Pancreas (tissue), 10 donors: ENCODE results near the gene WDR49. TPM values are rescaled to one million over a fixed set of nuclear protein-coding genes. Genes with fewer than 3 reads are reported as not detected.

ENCODE experiments used
- ATAC-seq, 4 donors: fragments of 200-7000 bp; cut with Tn5 transposase; one replicate each; pipeline versions ENCODE4 v1.8.0 to v1.9.1; 2020; ENCODE audit warnings: mild to moderate bottlenecking in 4 of 4, moderate library complexity in 4 of 4
- DNase-seq, 6 donors: peaks; one replicate each; pipeline ENCODE4 v3.0.0-alpha.2; 2020
- FAIRE-seq: peaks from 2 replicates; lab custom pipeline; 2012; peaks lifted over from hg19 to GRCh38; lab: Jason Lieb, UNC
- H3K27ac ChIP-seq, 4 donors: fragments of 200-600 bp; sonication (generic); 1 replicate in 3 of 4; 2 replicates in 1 of 4; pipeline versions ENCODE4 v1.5.0 to v1.8.0; 2020
- H3K27me3 ChIP-seq, 4 donors: fragments of 200-600 bp; one replicate each; pipeline ENCODE4 v1.8.0; 2021
- H3K36me3 ChIP-seq, 3 donors: fragments of 200-600 bp; sonication (generic) in 1 of 3; one replicate each; pipeline versions ENCODE4 v1.5.0 to v1.8.0; 2020 to 2021
- H3K4me1 ChIP-seq, 3 donors: fragments of 200-600 bp; one replicate each; pipeline ENCODE4 v1.8.0; 2021
- H3K4me3 ChIP-seq, 4 donors: fragments of 200-600 bp; sonication (generic) in 2 of 4; one replicate each; pipeline versions ENCODE4 v1.5.0 to v1.8.0; 2020 to 2021
- H3K9me3 ChIP-seq, 4 donors: fragments of 200-600 bp; one replicate each; pipeline ENCODE4 v1.8.0; 2021
- WGBS, 2 donors: extraction: QIAGEN DNeasy Blood & Tissue Kit; methylation state at CpG; one replicate each; pipeline ENCODE4 v1.1.7; 2013; 5-methylcytosine and 5-hydroxymethylcytosine counted together
- intact Hi-C, 3 donors: fragments of 100-400 bp; cut with DNase I; formaldehyde crosslinking; loops; one replicate each; pipeline versions ENCODE4 v1.11.1 to v1.14.2; 2022
- polyA plus RNA-seq, 2 donors: library from polyadenylated mRNA; stranded (reverse); fragments of 200-250 nt; gene quantifications; one replicate each; pipeline ENCODE4 v1.2.3, GENCODE V29; 2013
- total RNA-seq, 6 donors: library from RNA; stranded (reverse); fragmentation: NEBNext Ultra II Directional in 4 of 6; extraction: Animal tissue kit (Norgen Biotek cat#: 25700) in 4 of 6; gene quantifications; one replicate each; pipeline versions ENCODE4 v1.2.1 to v1.2.4, GENCODE V29; 2021 to 2023
- TF ChIP-seq, protein P1 (sequence below), 4 donors: fragments of 200-600 bp; sonication (generic) in 3 of 4; IDR thresholded peaks; one replicate each; pipeline versions ENCODE4 v1.5.0 to v1.8.0; 2021; ENCODE audit warnings: antibody characterized with exemption in 4 of 4
- donor health status: healthy with polysubstance abuse.
- donor health status: DM: no; HTN: no; CAD: no; lungs with moderate emphysema.
- donor health status: DM: no; HTN: no; CAD: no.
- donor health status: control.
- donor health status: control.
- donor health status: Bipolar disorder and iron deficiency.
- donor health status: DM: yes; HTN: yes; CAD: no.
- donor health status: DM: no; HTN: no; CAD: no.
- donor health status: DM: no; HTN: no; CAD: no.
- donor health status: DM: yes; HTN: yes; CAD: no.

Gene WDR49
- total and polyA plus RNA-seq, 8 donors = 0.02 to 0.79 (median 0.44) TPM

DNA sequence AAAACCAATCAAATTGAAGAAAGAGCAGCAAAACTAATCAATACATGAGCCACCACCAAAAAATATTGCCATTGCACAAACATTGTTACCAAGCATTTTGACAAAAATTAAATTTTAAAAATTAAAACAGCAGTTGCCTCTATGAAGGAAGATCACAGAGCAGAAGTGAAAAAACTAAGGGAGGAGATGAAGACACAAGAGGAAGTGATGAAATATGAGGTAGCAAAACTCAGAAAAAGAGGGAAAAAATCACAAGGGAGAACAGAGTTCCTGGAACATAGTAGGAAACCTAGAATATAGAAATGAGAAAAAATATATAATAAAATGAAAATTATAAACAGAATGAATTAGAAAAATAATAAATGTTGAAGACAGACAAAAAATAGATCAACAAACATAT, 172.6 kb downstream of the WDR49 start:
- no peak for DNase-seq
- peaks cover 0 to 7% (median 3%) of the 10 kb centered on the region in 3 donors for H3K4me1 ChIP-seq
- TF ChIP-seq, protein P1, sequence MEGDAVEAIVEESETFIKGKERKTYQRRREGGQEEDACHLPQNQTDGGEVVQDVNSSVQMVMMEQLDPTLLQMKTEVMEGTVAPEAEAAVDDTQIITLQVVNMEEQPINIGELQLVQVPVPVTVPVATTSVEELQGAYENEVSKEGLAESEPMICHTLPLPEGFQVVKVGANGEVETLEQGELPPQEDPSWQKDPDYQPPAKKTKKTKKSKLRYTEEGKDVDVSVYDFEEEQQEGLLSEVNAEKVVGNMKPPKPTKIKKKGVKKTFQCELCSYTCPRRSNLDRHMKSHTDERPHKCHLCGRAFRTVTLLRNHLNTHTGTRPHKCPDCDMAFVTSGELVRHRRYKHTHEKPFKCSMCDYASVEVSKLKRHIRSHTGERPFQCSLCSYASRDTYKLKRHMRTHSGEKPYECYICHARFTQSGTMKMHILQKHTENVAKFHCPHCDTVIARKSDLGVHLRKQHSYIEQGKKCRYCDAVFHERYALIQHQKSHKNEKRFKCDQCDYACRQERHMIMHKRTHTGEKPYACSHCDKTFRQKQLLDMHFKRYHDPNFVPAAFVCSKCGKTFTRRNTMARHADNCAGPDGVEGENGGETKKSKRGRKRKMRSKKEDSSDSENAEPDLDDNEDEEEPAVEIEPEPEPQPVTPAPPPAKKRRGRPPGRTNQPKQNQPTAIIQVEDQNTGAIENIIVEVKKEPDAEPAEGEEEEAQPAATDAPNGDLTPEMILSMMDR (IDR thresholded peaks at IDR 0.05) = no peak
- no peak for FAIRE-seq
- no peaks in the 10 kb centered on the region for H3K27me3 ChIP-seq
- no peak for ATAC-seq
- no peaks in the 10 kb centered on the region for H3K36me3 ChIP-seq
- no peaks in the 10 kb centered on the region for H3K9me3 ChIP-seq
- intact Hi-C loops = no loop called here
- H3K27ac ChIP-seq = no peak overlapping the region
- no peak overlapping the region for H3K4me3 ChIP-seq

DNA sequence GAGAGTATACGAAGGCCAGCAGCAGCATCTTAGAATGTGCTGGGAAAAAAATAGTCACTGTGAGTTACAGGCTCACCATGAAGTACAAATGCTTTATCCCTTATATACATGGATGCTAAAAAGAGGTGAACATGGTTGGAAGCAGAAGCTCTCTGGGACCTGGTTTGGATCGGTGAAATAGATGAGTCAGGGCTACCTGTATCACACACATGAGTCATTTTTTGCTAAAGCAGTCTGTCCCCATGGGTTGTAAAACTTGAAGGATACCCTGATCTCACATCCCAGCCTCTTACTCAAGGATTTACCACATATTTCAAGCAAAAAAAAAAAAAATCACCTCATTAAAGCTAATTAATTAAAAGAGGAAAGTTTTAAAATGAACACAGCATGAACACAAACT, 173.0 kb downstream of the WDR49 start:
- intact Hi-C loops = no loop called here
- DNase-seq (no peak), ATAC-seq (no peak), FAIRE-seq (no peak)
- H3K27me3 ChIP-seq = no peaks in the 10 kb centered on the region
- TF ChIP-seq, protein P1 (IDR thresholded peaks at IDR 0.05) = no peak
- no peaks in the 10 kb centered on the region for H3K36me3 ChIP-seq
- H3K9me3 ChIP-seq = no peaks in the 10 kb centered on the region
- no peak overlapping the region for H3K4me3 ChIP-seq
- peaks cover 0 to 7% (median 3%) of the 10 kb centered on the region in 3 donors for H3K4me1 ChIP-seq
- 91 to 93% methylated on average over 2 of the region's 2 CpGs for WGBS, 2 donors
- no peak overlapping the region for H3K27ac ChIP-seq

DNA sequence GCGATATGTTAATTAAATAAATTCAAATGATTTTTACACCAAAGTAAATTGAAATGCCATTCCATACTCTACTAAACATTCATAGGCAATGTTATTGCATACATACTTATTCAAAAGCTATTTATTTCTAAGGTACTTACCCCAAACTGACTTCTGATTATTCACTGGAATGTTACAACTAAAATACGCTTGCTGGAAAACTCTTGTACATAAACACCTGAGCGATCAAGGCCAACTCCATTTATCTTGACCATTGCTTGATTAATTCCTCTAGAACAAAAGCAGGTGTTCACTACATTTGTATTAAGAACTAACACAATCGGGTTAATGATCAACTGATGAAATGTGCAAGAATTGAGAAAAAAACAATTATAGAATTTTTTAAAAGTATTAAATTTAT, 179.9 kb downstream of the WDR49 start, which contains the start of gene SERPINI2:
TSS of gene SERPINI2 (minus strand) at position 180 of the 400 bp plus-strand sequence. CDS start 2,208 bp downstream, outside the sequence.
- peak; percentile 70 to 88 (median 77) for ATAC-seq
- WGBS, 2 donors = 10 to 14% methylated on average over 4 of the region's 4 CpGs
- peak within 1 kb of the TSS; percentile 3 to 39 (median 22) for H3K4me3 ChIP-seq

DNA sequence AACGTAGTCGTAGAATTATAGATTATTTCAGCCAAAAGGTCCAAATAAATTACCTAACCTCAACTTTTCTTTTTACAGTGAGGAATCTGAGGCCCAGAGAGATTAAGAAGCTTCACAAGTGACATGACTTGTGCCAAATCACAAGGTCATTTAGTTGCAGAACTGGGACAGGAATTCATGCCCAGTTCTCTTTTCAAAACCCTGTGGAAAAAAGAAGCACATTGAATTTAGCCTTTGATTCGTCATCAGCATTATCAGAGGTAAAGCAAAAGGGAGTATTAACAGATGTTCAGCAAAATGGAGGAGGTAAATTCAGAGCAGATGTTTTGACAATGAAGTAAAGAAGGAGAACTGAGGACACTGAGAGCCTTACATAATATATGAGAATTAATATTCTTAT, 184.4 kb downstream of the WDR49 start:
- peak; percentile 10 to 37 (median 23) for ATAC-seq
- Histone ChIP-seq H3K4me1 (peaks cover 6 to 19% (median 10%) of the 10 kb centered on the region in 3 donors), H3K27me3 (no peaks in the 10 kb centered on the region), H3K9me3 (no peaks in the 10 kb centered on the region), H3K27ac (peak overlapping the region in 3 of 4 donors; percentile 2 to 79 (median 78)), H3K36me3 (peaks cover 0 to 6% (median 0%) of the 10 kb centered on the region in 3 donors), H3K4me3 (peak overlapping the region in 2 of 4 donors; percentile 38 to 39)
- TF ChIP-seq, protein P1 (IDR thresholded peaks at IDR 0.05) = no peak
- DNase-seq = no peak
- FAIRE-seq = no peak
- WGBS, 2 donors = 19 to 31% methylated on average over 3 of the region's 3 CpGs
- intact Hi-C loops = no loop called here

More for the DNA sequence above, 179.9 kb downstream of the WDR49 start, which contains the start of gene SERPINI2:
- TF ChIP-seq, protein P1 (IDR thresholded peaks at IDR 0.05) = no peak
- Histone ChIP-seq H3K9me3 (no peaks in the 10 kb centered on the region), H3K27me3 (no peaks in the 10 kb centered on the region), H3K36me3 (no peaks in the 10 kb centered on the region), H3K27ac (peak within 1 kb of the TSS; percentile 7 to 79 (median 48)), H3K4me1 (peaks cover 11 to 17% (median 16%) of the 10 kb centered on the region in 3 donors)
- peak; percentile 79 for FAIRE-seq
- peak in 2 of 6 donors; percentile 24 to 64 for DNase-seq
- intact Hi-C loops = no loop called here
